ENCODE data around the gene FOXN3.

The FOXN3 gene

GRCh38 chr14:89382901-89383845 lies 33.9 kb downstream of the FOXN3 start:
- no peak for DNase-seq

DNA sequence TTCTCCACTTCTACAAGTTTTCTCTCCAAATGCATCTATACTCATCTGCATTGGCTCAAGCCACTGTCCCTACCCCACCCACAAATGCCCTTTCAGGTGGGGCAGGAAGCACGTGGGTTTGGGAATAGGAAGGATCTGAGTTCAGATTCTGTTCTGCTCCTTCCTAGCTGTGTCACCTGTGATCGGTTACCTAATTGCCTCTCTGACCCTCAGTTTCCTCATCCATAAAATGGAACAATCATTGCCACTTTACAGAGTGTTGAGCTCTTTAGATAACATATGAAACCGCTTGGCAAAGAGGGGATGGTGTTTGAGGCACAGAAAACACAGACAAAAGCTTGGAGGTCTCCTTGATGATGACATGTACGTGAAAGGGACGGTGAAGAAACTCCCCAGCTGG lies 34.5 kb downstream of the FOXN3 start:
- no peak for DNase-seq

DNA sequence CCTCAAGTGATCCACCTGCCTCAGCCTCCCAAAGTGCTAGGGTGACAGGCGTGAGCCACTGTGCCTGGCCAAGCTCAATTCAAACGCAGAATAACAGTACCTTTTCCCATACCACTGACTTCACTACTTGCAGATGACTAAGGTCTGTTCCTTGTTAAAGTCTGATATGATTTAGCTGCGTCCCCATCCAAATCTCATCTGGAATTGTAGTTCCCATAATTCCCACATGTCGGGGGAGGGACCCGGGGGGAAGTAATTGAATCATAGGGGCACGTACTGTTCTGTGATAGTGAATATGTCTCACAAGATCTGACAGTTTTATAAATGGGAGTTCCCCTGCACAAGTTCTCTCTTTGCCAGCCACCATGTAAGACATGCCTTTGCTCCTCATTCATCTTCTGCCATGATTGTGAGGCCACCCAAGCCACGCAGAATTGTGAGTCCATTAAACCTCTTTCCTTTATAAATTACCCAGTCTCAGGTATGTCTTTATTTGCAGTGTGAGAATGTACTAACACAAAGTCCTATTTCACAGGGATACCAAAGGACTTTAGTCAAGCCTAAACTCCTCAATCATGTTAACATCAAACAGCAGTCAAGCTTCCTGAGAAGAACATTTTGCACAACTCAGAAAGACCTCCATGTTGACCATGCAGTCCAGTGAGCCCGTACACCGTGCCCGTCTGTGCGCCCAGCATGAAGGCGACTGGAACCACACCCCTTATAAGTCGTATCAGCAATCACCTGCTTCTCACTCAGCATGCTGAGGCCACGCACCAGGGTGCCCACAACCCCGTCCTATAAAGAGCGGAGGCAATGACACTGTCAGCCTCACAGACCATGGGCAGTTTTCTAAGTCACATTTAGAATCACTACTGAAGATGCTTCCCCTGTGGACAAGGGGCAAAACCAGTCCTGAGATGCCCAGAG lies 36.9 kb downstream of the FOXN3 start:
- no peak for DNase-seq

GRCh38 chr14:89379006-89379405 lies 38.0 kb downstream of the FOXN3 start:
- no peak for DNase-seq

DNA sequence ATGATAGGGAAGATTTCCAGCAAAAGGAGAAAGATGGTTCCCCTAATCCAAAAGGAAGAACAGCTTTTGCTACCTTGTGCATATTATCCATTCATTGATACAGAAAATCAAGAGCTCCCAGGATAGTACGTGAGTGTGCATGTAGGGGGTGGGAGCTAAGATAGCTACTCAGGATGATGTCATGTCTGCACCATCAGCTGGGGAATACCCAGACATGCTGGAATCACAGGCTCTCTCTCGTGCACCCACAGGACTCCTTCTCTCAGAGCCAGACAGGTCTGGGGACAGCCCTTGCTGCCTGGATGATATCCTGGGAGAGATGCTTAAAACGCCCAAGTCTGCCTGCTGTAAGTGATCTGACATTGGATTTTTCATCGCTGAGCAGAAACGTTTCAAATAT lies 38.9 kb downstream of the FOXN3 start:
- DNase-seq, result no peak

DNA sequence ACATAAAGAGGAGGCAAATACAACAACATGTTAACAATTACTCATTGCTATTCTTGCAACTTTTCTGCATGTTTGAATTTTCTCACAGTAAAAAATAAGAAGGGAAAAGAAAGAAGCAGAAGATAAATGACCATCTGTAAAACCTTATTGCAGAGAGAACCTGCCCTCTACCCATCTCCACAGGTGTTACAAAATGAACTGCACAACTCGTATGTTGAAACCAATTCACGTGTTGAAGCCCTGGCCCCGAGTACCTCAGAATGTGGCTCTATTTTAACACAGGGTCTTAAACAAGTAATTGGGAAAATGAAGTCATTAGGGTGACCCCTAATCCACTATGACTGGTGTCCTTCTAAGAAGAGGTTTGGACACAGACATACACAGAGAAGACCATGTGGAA lies 39.5 kb downstream of the FOXN3 start:
- DNase-seq, result no peak

GRCh38 chr14:89374908-89375307 lies 42.1 kb downstream of the FOXN3 start:
- no peak for DNase-seq

DNA sequence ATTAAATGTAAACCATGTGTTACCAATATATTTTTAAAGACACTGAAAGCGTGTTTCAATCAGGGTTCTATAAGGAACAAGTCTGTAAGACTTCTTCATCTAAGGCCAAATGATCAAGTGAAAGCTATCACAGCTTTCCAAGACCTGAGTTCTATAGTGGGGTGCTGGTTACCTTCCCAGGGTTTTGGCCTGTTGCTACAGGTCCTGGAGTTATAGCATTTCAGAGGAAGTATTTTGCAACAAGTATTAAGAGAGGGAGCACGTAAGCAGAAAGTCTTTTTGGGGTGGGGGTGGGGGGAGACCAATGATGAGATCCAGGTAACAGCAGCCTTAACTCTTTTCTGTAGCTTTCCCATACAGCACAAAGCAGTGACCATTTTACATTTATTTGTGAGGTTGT lies 43.8 kb downstream of the FOXN3 start:
- no peak for DNase-seq

- no peak for DNase-seq
Measured at GRCh38 chr14:89372512-89372883, 44.5 kb downstream of the FOXN3 start.

- DNase-seq, result no peak
Measured at GRCh38 chr14:89371585-89372511, 45.2 kb downstream of the FOXN3 start.

DNA sequence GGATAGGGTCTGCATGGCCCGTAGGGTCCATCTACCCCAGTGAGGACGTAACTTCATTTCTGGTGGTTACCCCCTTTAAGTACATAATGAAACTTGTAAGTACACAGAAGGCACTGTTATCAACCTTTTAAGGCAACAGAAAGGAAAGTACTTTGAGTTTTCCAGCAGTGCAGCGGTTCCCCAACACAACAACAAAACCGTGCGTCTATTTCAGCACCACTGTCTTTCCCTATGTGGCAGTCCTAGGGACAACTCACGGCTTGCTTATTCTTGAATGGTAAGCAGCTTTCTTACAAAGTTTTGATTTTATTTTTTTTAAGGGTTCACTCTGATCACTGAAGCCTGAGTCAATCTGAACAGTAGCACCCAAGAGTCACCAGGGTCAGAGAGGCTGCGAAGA lies 46.3 kb downstream of the FOXN3 start:
- no peak for DNase-seq

GRCh38 chr14:89370381-89370780 lies 46.7 kb downstream of the FOXN3 start:
- no peak for DNase-seq

- DNase-seq, result no peak
Measured at GRCh38 chr14:89369656-89370055, 47.4 kb downstream of the FOXN3 start.

GRCh38 chr14:89368490-89369477 lies 48.2 kb downstream of the FOXN3 start:
- DNase-seq, result no peak

DNA sequence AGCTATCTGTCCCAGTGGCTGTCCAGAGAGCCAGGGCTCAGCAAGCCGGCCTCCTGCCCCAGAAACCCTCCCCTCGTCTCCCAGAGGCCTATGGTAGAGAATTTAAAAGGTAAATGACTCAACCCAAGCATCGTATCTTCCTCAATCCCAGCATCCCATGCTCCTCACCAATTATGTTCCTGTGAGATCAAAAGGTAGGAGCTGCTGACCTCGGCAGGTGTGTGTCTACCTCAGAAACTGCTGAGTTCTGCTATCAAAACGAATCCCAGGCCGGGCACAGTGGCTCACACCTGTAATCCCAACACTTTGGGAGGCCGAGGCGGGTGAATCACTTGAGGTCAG lies 49.3 kb downstream of the FOXN3 start:
- DNase-seq, result no peak

GRCh38 chr14:89366864-89367778 lies 49.9 kb downstream of the FOXN3 start:
- no peak for DNase-seq

DNA sequence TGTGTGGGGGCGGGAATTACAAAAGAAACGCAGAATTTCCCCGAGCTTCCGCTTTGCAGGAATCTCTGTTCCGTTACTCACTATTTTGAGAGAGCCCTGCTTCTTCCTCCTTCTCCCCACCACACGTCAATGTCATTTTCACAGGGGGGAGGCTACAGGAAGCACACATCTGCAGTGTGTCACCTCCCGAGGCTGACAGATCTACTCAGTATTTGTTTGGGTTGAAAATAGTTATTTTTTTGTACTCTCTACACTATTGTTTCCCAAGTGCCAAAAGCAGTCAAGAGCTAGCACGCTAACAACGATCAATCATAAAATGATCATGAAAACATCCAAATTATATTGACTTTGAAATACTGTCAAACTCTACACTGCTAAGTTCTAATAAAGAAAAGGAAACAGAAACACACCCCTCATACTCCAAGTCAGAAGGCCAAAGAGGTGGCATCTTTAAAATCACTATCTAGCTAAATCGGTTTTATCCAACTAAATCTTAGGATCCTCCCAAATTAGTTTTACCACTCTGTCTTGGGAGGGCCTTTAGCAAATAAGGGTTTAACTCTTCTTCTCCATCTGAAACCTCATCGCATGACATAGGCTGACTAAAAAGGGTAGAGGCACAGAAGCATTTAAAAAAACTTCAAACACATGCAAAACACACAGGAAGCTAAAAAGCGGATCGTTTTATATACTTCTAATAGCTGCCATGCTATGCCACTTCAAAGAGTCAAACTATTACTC lies 51.8 kb downstream of the FOXN3 start:
- no peak for DNase-seq

- DNase-seq, result no peak
Measured at GRCh38 chr14:89364316-89364715, 52.7 kb downstream of the FOXN3 start.

DNA sequence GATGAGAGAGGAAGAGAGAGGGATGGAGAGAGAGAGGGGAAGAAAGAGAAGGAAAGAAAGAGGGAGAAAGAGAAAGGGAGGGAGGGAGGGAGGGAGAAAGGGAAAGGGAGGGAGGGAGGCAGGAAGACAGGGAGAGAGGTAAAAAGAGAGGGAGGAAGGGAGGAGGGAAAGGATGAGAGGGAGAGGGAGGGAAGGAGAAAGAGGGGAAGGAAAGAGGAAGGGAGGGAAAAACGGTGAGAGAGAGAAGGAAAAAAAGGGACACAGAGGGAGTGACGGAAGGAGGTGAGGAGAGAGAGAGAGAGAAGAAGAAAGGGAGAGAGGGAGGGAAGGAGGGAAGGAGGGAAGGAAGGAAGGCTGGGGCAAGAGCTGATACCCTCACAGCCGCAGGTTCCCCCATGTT lies 56.8 kb downstream of the FOXN3 start:
- no peak for DNase-seq
